IPS-NIHi7 (cell line): ENCODE data around the gene ISOC2.
A peak's percentile ranks its signal among the peaks of the same experiment; 100 is the strongest.

ENCODE experiments used
- DNase-seq: peaks from one replicate; pipeline ENCODE4 v3.0.0; 2012; ENCODE audit warnings: mixed read lengths; ENCODE audit errors: extremely low spot score

The ISOC2 gene

GRCh38 chr19:55479045-55479444, 17.6 kb upstream of the ISOC2 start:
- no peak for DNase-seq

- DNase-seq, result no peak
Measured at GRCh38 chr19:55478364-55478763, 16.9 kb upstream of the ISOC2 start.

GRCh38 chr19:55477905-55478304, 16.5 kb upstream of the ISOC2 start:
- no peak for DNase-seq

GRCh38 chr19:55476100-55476775, 14.8 kb upstream of the ISOC2 start, which contains the start of gene ZNF628:
ZNF628 (plus strand) TSS chr19:55476617; CDS start chr19:55479911, 3,294 bp downstream.
- peak; percentile 95 for DNase-seq

GRCh38 chr19:55474269-55475265, 13.1 kb upstream of the ISOC2 start:
- DNase-seq, result no peak

- DNase-seq, result no peak
Measured at GRCh38 chr19:55473225-55474012, 12.0 kb upstream of the ISOC2 start.

- no peak for DNase-seq
Measured at GRCh38 chr19:55472463-55472862, 11.0 kb upstream of the ISOC2 start.

GRCh38 chr19:55471266-55471665, 9.8 kb upstream of the ISOC2 start:
- no peak for DNase-seq

GRCh38 chr19:55468054-55468393, 6.6 kb upstream of the ISOC2 start:
- DNase-seq, result no peak

GRCh38 chr19:55467236-55468053, 6.0 kb upstream of the ISOC2 start:
- DNase-seq, result peak; percentile 71

- no peak for DNase-seq
Measured at GRCh38 chr19:55466241-55466614, 4.8 kb upstream of the ISOC2 start.

GRCh38 chr19:55465460-55466240, 4.2 kb upstream of the ISOC2 start:
- DNase-seq, result no peak

- no peak for DNase-seq
Measured at GRCh38 chr19:55464662-55465054, 3.2 kb upstream of the ISOC2 start, which contains the start of gene C19orf85. C19orf85 (minus strand) TSS chr19:55464751; CDS start chr19:55464554, 197 bp downstream.

- no peak for DNase-seq
Measured at GRCh38 chr19:55464039-55464661, 2.7 kb upstream of the ISOC2 start.

GRCh38 chr19:55463583-55464031, 2.2 kb upstream of the ISOC2 start:
- no peak for DNase-seq

GRCh38 chr19:55462722-55463121, 1.3 kb upstream of the ISOC2 start:
- DNase-seq, result no peak

- DNase-seq, result no peak
Measured at GRCh38 chr19:55461974-55462626, 658 bp upstream of the ISOC2 start.

- peak; percentile 90 for DNase-seq
Measured at GRCh38 chr19:55460670-55461258, 678 bp downstream of the ISOC2 start.
